Superior temporal gyrus (tissue), 1 donor: ENCODE data around the gene MPZ.
"Not testable (repeated sequence)": the region's sequence is repeated elsewhere in the genome, so short reads cannot be mapped to it uniquely, and the experiment has no call there.

Experiments used
- DNase-seq: peaks from one replicate; pipeline ENCODE4 v3.0.0-alpha.2; 2016; ENCODE audit errors: extremely low spot score

Gene MPZ

DNA sequence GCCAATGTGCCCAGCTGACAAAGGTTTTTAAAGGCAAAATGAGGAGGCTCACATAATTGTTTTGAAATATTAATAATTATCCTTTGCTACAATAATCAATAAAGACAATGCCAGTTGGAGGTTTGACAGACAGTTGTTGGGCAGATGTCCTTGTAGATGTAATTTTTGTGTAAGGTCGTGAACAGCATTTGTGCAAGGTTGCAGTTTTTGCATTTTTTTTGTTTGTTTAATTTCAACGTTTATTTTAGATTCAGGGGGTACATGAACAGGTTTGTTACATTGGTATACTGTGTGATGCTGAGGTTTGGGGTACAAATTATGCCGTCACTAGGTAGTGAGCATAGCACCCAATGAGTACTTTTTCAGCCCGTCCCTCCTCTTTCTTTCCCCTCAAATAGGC lies 9.3 kb downstream of the MPZ start:
- no peak for DNase-seq

DNA sequence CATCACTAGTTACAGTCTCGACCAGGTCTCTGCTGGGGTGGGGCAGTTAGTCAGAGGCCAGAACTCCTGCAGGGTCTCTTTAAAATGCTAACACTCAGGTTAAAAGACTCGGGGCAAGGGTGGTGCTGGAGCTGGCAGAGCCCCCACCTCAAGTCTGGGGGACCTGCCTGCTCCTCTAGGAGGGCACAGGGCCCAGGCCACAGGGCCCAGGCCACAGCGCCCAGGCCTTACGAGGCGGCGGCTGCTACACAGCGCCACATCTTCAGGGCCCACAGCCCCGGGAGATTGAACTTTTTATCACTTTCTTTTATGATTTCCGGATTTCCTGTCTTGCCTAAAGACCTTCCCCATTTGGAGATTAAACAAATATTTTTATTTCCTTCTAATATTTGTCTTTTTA lies 10.4 kb downstream of the MPZ start:
- no peak for DNase-seq

DNA sequence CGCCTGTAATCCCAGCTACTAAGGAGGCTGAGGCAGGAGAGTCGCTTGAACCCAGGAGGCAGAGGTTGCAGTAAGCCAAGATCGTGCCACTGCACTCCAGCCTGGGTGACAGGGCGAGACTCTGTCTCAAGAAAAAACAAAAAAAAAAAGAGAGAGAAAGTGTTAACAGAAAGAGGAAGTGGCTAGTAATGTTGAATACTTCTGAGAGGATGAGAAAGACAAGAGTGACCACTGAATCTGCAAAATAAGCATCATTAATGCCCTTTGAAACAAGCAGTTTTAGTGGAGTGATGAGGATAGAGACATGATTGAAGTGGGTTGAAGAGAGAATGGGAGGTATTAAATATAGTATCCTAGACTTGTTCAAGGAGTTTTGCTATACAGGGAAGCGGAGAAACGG lies 11.7 kb downstream of the MPZ start:
- DNase-seq: no peak

DNA sequence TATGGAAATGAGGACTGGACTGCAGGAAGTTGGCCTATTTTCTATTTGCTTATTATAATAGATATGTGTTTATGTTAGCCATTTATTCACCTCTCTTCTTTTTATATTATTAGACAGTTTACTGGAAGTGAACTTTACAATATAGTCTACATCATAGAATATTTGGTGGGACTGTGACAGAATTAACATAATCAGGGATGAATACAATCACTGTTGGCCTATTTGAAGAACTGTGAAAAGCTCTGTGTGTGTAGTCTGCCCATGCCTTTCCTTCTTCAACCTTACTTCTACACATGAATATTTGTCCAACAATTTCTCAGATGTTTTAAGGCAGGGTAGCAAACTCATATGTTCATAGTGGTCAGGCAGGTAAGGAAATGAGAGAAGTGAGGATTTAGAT lies 12.4 kb downstream of the MPZ start:
- no peak for DNase-seq

DNA sequence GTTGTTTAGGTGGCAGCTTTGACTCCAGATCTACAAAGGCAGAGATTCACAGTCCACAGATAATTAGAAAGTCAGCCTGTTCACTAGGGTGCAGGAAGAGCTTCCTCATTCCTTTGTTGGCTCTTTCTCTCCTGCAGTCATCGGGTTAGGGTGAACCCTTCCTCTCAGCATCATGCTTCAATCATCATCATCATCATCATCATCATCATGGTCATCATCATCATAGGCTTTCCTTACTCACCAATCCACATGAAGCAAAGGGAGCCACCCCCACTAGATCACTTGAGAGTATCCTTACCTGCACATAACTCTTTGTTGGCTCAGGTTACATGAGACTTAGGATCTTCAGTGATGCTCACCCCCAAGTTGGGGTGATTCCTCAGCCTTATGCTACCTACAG lies 19.0 kb downstream of the MPZ start:
- no peak for DNase-seq

DNA sequence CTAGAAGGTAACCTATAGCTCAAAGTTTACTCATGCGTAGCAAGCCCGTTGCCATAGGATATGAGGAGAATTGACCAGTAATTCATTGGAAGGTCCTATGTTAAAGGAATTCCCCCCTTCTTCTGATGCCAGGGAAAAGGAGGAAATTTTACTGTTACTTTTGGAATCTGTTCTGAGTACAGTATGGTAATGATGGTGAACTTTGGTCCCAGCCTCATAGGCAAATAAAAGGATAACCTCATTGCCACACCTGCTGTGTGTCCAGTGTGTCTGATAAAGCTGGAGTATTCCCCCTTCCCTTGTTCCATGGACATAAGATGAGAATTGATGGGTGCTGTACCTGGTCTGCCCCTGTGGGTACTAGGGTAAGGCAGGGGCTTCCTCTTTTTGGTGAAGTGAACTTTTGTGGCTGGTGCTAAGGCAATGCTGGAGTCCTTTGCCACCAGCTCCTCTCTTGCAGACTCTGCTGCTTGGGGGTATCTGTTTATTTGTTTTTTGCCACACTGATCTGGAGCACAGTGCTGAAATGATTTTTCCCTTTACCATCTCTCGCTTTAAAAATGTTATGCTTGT lies 22.2 kb downstream of the MPZ start:
- no peak for DNase-seq

DNA sequence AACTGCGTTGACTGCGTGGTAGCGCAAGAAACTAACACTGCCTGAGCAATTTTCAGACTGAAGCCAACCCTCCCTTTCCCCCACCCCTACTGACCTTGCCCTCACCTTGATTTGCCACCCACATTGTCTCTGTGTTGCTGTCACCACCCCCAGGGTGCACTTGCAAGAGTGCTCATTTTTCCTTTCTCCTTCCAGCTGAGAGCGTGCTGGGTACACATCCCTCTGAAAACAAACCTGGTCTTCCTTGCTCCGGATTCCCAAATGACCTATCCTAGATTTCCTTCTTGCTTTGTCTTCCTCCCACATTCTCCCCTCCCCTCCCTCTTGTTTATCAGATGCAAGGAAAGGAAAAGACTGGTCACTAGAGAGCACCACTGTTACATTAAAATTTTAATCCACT lies 24.2 kb downstream of the MPZ start:
- no peak for DNase-seq

DNA sequence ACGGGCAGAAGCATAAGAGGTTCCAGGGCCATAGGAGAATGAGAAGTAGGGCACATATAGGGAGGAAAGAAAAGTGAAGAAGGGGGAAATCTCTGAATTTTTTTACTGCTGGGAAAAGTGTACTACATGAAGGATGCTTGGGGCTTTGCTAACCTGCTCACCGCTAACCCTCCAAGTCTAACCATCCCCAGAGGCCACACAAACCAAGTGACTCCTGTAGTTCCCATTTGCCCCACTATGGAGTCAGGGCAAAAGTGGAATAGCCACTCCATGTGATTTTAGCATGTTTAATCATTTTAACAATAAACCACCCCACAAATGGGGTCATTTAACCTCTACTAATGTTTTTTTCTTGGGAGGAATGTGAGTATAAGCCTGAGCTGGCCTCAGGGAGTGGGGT lies 24.7 kb downstream of the MPZ start:
- DNase-seq: no peak

DNA sequence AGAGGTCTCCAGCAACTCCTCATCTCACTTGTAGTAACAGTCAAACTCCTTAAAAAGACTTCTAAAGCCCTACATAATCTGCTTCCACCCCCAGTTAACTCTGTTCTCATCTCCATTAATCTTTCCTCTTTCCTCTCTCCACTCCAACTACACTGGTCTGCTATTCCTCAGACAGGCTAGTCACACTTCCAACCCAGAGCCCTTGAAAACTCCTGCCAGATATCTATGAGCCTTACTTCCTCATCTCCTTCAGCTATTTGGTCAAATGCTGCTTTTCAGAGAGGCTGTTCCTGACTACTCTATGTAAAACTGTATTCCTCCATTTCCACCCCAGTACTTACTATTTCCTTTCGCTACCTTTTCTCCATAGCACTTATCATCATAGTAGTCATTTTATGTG lies 26.8 kb downstream of the MPZ start:
- no peak for DNase-seq

DNA sequence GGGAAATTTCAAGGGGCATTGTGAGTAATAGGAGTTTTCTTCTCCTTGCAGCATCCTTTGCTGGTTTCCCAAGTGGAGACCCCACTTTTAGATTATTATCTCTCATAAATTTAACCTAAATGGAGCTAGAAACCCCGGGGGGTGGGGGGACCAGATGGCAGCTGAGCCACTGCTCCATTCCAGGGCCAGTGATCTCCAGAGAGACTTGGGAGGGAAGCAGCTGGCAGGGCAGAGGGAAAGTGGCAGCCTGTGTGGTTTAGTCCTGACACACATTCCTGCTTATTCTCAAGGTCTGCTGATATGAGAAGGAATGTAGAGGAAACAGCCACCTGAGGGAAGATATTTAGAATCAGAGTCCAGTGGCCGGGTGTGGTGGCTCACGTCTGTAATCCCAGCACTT lies 34.9 kb downstream of the MPZ start:
- DNase-seq: no peak

DNA sequence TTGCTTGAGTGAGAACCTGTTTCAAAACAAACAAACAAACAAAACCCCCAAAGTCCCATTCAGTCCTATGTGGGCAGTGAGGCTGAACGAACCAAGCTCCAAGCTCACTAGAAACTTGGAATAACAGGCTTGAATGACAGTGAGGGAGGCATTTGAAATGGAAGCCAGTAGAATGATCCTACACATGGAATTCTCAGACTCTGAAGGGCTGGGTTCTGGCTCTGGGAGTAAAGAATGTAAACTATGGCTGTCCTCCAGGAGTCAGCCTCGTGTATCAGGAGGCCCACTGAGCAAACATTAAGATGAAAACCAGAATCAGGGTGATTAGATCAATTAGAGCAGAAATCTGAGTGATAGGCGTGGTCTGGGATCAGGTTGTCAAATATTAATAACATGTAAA lies 36.4 kb downstream of the MPZ start:
- DNase-seq: no peak

DNA sequence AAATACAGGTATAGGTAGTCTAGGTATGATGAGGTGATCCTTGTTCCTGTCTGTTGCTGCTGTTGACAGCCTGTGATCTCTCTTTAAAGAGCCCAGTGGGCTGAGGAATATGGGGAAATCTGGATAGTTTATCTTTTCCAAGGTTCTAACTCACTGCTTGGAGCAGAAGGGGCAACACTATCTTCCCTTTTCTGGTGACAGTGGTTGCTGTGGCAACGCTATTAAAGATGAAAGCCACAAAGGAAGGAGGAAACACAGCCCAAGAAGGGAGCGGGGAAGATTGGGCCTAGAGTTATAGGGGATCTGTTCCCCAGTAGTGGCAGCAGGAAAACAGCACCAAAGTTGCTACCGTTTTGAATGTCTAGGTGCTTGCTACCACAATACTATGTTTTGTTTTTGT lies 42.4 kb downstream of the MPZ start:
- DNase-seq: no peak

DNA sequence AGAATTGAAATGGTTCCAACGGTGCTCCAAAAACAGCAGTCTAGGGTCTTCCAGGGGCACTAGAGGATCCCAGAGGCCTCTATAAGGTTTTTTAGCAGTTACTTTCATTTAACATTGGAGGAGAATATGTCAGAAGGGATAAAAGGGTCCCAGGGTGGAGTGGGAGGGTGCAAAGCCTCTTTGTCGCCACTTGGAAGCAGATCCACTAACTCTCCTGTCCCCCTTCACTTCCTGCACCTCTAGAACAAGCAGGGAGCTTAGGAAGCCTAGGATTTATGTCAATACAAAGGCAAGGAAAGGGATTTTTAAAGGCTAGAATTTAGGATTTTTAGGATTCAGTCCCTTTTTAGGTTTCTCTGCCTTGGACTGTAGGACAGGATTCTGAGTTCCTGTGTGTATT lies 42.9 kb downstream of the MPZ start:
- no peak for DNase-seq

DNA sequence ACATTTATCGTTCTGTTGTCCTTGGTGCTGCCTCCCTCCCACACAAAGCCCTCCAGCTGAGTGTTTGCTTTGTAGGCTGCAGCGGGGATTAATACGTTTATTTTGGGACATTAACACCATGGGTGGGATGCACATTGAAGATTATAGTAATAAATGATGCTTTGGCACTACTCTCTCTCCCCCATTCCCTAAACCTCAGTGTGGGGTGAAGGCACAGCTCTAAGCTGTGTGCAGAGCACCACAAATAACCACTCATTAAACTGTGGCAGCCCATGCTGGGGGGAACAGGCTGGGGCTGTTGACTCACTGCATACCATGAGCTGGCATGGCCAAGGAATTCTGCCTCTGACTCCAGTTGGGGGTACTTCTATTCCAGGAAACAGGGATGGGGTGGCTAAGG lies 43.6 kb downstream of the MPZ start:
- no peak for DNase-seq

DNA sequence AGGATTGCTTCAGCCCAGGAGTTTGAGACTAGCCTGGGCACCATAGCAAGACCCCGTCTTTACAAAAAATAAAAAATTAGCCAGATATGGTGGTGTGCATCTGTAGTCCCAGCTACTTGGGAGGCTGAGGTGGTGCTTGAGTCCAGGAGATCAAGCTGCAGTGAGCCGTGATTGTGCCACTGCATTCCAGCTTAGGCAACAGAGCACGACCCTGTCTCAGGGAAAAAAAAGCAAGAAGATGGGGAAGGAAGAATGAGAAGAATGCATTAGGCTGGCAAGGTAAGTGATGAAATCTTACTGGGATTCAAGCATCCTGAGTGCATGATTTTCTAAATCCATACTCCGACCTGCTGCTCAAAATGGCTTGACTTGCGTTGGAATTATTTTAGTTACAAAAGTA lies 44.5 kb downstream of the MPZ start:
- DNase-seq: no peak

DNA sequence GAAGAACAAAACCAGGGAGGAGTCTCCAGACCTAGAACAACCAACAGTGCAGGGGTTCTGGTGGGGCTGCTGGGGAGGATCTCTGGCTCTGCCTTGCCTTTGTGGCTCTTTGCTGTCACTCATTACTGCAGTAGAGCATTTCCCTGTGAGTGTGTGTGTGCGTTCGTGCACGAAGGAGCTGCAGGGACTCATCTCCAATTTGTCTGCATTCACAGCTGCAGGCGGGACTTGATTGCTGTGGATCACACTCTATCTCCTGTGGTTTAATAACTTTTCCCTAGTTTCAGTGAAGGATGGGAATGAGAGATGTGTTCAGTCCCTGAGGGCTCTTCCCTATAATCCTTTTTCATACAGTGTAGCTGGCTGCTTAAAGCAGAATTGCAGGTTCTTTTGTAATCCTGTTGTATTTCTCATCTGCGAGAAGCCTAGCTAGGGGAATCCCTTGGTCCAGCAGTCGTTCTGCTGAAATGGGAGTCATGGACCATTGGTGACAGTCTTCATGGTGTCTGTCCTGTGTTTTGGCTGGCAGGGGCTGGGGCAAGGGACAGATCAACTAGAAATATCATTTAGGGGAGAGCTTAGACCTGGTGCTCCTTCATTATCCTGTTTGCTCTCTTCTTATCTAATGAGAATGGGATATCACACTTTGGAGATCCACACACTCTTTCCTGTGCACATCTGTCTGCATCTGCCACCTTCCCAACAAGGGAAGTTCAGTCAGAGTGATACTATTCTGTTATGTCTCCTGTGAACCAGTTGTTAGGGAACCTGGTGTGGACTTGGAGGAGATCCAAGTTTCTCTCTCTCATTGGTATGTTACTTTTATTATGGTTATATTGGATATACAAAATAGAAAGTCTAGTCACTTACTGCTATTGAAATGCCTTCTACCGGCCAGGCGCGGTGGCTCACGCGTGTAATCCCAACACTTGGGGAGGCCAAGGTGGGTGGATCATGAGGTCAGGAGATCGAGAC lies 48.2 kb downstream of the MPZ start:
- no peak for DNase-seq

DNA sequence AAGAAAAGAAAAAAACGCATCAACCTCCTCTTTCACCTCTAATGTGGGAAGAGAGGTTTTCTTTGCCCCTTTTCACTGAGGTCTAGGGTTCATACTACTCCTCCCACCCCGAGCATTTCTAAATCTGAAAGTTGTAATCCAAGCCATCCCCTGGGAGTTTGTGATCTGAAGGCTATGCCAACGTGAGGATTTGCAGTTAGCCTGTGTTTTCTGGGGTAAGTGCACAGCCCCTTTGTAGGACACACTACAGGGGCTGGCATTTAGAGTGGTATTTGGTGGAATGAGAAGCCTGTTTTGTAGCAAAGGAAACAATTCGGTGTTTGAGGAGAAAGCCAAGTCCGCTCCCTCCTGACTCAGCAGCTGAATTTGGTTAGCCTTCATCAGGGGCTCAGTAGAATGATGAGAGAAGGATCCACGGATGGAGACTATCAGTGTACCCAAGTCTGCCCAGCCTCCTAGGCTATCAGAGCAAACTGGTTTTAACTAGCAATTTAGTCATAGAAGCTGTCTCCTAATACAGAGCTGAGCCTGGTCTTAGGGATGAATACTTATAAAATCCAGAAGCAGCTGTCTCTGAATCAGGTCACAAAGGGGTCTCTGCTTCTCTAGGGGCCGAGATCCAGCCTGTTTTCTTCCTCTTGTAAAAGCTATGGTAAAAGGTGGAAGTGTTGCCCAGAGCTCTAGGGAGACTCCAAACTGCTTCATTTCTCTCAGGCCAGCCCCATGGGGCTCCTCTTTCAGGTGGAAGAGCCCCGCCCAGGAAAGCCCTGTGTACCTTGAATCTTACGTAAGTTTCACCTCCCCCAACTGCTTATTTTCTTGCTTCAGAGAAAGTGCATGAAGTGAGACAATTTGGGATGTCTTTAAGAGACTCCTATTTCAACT lies 49.1 kb downstream of the MPZ start:
- no peak for DNase-seq

DNA sequence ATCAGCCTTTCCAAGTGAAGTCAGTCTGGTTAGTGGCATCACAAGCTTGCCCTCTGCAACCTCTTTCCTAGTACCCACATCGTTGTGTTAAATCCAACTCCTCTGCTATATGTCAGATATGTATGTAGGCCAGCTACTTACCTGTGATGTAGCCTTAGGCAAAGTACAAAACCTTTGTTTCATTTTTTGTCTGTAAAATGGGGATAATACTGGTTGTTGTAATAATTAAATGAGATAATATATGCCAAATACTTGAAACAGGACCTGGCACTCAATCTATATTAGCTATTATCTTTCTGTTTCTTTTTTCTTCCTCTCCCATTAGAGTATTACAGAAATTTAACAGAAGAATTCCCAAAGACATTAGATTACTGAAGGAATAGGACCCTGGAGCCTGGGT lies 50.0 kb downstream of the MPZ start:
- no peak for DNase-seq

DNA sequence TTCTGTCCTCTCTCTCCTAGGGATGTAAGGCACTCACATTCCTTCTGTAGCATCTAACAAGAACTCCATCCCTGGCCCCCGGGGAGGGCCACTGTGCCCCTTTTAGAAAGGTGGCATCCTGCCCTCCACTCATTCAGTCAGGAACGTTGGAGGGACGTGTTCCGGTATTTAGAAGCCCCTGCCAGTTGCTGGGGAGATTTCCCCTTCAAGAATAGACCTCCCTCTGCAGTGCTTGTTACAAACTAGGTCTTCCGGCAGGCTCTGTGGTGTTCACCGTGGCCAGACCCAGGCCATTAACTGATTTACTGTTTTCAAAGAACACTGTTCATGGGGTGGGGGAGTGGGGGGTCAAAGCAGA lies 50.4 kb downstream of the MPZ start:
- no peak for DNase-seq

DNA sequence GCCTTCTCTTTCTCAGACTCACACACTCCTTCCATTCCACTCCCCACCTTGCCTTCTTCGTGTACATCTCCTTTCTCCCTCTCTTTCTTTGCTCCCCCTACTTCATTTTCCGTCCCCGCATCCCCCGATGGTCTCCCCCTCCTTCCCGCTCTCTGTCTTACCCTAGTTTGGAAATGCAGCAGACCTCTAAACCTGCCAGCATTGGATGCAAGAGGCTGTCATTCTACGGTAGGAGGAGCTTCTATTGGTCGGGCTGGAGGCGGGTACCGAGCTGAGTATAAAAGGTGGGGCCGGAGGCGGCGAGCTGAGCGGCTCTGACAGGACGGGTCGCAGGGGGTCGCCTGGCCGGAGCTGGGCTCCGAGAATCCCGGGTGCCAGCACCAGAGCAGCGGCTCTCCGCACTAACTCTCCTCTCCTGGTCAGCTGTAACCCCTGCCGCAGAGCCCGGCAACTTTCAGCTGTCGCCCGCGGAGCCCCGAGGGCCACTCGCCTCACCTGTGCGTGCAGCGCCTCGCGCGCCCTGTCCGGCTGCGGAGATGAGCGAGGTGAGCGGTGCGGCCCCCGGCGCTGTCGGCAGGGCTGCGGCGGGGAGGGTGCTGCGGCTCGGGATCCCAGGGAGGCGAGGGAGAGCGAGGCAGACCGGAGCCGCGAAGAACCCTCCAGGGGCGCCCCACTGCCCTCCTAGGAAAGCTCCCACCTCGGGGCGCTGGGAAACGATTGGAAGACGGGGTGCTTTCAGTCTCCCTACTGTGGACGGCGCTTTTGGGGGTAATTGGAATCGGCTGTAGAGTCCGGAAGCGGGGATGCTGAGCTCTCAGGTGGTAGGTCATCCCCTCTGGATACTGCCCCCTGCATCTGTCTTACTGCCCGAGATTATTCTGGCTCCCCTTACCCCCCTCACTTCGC lies 51.1 kb downstream of the MPZ start, which contains the start of gene PCP4L1:
PCP4L1 (plus strand) TSS at position 307 of the 906 bp plus-strand sequence; CDS start at position 537, 230 bp downstream.
- peak; percentile 61 for DNase-seq

DNA sequence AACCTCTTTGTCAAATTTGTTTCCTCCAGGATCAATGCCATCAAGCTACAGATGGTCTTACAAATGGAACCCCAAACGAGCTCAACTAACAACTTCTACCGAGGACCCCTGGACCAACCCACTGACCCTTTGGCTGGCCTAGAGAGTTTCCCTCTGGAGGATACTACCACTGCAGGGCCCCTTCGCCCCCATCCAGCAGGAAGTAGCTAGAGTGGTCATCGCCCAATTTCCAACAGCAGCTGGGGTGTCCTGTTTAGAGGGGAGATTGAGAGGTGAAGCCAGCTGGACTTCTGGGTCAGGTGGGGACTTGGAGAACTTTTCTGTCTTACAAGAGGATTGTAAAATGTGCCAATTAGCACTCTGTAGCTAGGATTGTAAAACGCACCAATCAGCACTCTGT lies 52.7 kb downstream of the MPZ start:
- not testable (repeated sequence) for DNase-seq
